Measurements from ENCODE around the gene C14orf180. TPM values are rescaled to one million over a fixed set of nuclear protein-coding genes. Genes with fewer than 3 reads are reported as not detected.

C14orf180 gene
- total and polyA plus RNA-seq, 3 experiments from 2014 or later, result not detected

DNA sequence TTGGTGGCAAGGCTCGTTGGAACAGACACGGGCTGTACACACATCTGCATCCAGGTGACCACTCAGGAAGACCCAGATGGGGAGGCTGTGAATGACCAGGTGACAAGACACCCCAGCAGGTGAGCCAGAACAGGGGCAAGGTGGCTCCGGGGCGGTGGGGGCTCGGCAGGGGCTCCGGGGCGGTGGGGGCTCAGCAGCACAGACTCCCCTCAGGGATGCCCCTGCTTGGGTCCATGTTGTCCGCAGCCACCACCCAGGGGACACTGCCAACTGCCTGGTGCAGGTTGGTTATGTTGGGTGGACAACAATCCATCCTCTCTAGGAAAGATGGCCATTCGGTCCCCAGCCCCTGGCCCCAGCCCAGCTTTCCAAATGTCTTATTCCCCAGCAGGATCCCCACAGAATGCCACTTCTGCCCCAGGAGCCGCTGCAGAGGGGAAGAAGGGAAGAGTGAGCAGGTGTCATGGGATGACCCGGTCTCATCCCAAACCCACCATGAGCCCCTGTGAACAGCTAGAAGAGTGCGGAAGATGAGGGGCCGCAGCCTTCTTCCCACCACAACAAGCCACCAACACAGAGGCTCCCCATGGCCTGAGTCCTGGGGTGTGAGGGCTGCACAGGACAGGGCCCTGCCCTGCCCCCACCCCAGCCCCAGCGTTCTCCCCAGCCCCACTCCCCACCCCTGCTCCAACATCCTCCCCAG, 31.4 kb upstream of the C14orf180 start:
- H3K9me3 Mint-ChIP-seq, result no peaks in the 10 kb centered on the region
- H3K4me3 ChIP-seq (ENCODE audit: low read length), result no peak overlapping the region
- ChIA-PET POLR2A (no interaction called here), CTCF (no interaction called here)
- no peaks in the 10 kb centered on the region for H3K36me3 Mint-ChIP-seq
- H3K9me3 ChIP-seq (ENCODE audit: low read length), result no peaks in the 10 kb centered on the region
- no peaks in the 10 kb centered on the region for H3K4me1 Mint-ChIP-seq
- H3K27ac Mint-ChIP-seq, result no peak overlapping the region
- H3K27me3 ChIP-seq (ENCODE audit: insufficient read depth, low read length, poor library complexity, severe bottlenecking), result no peaks in the 10 kb centered on the region
- H3K4me1 ChIP-seq (ENCODE audit: insufficient read depth, low read length), result no peaks in the 10 kb centered on the region
- no peaks in the 10 kb centered on the region for H3K36me3 ChIP-seq (ENCODE audit: insufficient read depth, low read length)
- no peak for DNase-seq
- peaks cover 18 to 46% of the 10 kb centered on the region in 2 donors for H3K27me3 Mint-ChIP-seq
- H3K4me3 Mint-ChIP-seq, result no peak overlapping the region
- no peak overlapping the region for H3K27ac ChIP-seq (ENCODE audit: low read depth, low read length)

DNA sequence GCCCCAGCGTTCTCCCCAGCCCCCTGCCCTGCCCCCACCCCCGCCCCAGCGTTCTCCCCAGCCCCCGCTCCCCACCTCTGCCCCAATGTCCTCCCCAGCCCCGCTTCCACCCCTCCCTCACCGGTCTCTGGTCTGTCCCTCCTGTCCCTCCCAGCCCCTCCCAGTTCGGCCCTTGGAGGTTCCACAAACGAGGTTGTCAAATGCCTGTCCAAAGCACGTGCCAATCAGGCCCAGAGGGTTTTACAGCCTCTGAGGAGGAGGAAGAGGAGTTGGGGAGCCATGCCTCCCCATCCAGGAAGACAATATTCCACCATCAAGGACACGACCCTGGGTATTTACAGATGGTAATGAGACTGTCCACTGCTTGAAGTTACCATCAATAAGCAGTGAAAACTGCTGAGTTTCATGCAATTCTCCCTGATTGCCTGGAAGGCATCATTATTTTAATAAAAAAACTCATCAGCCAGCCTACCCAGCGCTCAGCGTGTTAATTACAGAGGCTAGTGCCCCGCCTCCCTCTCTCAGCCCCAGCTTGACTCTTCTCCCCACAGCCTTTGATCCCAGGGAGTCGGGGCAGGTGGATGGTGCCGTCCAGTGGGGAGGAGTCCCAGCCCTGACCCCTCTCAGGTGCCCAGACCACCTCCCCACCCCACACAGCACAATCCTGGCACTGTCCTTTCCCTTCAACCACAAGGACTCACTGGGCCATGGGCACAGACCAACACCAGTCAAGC, 30.6 kb upstream of the C14orf180 start:
- H3K27ac Mint-ChIP-seq, result no peak overlapping the region
- CTCF ChIA-PET, result no interaction called here

DNA sequence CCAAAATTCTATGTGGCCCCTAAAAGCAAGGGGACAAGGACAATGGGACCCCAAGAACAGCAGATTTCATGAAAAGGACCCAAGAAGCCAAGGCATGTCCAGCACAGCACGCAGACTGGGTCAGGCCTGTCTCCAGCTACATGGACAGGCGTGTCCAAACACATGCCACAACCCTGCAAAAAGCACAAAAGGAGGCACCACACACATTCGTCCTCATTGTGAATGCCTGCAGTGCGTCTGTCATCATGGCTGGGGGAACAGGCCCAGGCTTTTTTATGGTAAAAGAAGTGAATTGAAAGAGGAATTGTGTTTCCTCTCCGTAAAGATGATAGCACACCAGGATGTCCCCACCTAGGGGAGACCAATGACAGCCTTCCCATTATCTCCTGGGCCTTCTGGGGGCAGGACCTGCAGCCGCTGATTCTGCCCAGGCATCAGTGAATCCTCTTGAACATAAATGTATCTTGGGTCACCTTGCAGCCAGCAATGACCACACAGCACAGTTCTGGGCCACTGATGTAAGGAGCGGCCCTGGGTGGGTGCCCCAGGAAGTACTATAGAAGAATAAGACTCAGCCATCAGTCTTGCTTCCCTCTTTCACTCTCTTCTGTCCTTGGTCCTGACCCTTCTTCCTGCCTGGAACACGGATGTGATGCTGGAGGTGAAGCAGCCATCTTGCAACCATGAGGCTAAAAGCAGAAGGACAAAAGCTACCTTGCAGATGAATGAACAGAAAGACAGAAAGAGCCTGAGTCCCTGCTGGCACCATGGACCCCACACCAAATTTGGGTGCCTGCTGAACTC, 29.8 kb upstream of the C14orf180 start:
- Histone ChIP-seq H3K9me3 (ENCODE audit: low read length) (no peaks in the 10 kb centered on the region), H3K4me1 (ENCODE audit: insufficient read depth, low read length) (no peaks in the 10 kb centered on the region), H3K27me3 (ENCODE audit: insufficient read depth, low read length, poor library complexity, severe bottlenecking) (no peaks in the 10 kb centered on the region), H3K27ac (ENCODE audit: low read depth, low read length) (no peak overlapping the region), H3K36me3 (ENCODE audit: insufficient read depth, low read length) (no peaks in the 10 kb centered on the region), H3K4me3 (ENCODE audit: low read length) (no peak overlapping the region)
- Mint-ChIP-seq H3K4me3 (no peak overlapping the region), H3K27ac (no peak overlapping the region), H3K27me3 (peaks cover 11 to 33% of the 10 kb centered on the region in 2 donors), H3K36me3 (no peaks in the 10 kb centered on the region), H3K4me1 (no peaks in the 10 kb centered on the region), H3K9me3 (no peaks in the 10 kb centered on the region)
- no peak for DNase-seq
- CTCF ChIA-PET, result no interaction called here
- POLR2A ChIA-PET, result no interaction called here

More for the DNA sequence above, 30.6 kb upstream of the C14orf180 start:
- Histone ChIP-seq H3K27me3 (ENCODE audit: insufficient read depth, low read length, poor library complexity, severe bottlenecking) (no peaks in the 10 kb centered on the region), H3K4me3 (ENCODE audit: low read length) (no peak overlapping the region), H3K27ac (ENCODE audit: low read depth, low read length) (no peak overlapping the region), H3K9me3 (ENCODE audit: low read length) (no peaks in the 10 kb centered on the region), H3K4me1 (ENCODE audit: insufficient read depth, low read length) (no peaks in the 10 kb centered on the region), H3K36me3 (ENCODE audit: insufficient read depth, low read length) (no peaks in the 10 kb centered on the region)
- POLR2A ChIA-PET, result no interaction called here
- peaks cover 14 to 38% of the 10 kb centered on the region in 2 donors for H3K27me3 Mint-ChIP-seq
- H3K9me3 Mint-ChIP-seq, result no peaks in the 10 kb centered on the region
- H3K4me1 Mint-ChIP-seq, result no peaks in the 10 kb centered on the region
- no peak overlapping the region for H3K4me3 Mint-ChIP-seq
- DNase-seq, result peak in 1 of 5 donors; percentile 39
- H3K36me3 Mint-ChIP-seq, result no peaks in the 10 kb centered on the region

DNA sequence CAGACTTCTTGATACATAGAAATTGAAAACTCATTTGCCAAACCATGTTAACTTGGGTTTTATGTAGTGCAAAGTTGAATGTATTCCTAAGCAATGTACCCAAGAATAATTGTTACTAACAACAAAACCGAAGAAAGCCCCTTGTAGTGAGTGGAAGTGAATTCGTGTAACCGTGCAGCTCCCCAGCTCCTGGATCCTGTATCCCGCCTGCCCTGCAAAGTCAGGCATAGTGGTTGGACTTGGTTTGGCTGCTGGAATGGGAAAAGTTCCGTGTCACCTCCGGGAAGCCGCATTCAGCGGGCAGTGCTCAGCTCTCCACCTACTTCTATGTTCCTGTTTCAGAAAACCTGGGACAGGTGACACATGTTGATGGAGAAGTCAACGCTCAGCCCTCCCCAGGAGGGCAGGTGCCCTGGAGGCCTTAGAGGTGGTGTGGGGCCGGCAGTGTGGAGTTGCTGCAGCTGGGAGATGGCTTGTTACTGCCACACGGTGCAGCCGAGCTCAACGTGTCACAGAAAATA, 29.2 kb upstream of the C14orf180 start:
- Mint-ChIP-seq H3K4me3 (no peak overlapping the region), H3K36me3 (no peaks in the 10 kb centered on the region), H3K4me1 (no peaks in the 10 kb centered on the region), H3K9me3 (no peaks in the 10 kb centered on the region), H3K27ac (no peak overlapping the region), H3K27me3 (peaks cover 9 to 29% of the 10 kb centered on the region in 2 donors)
- H3K36me3 ChIP-seq (ENCODE audit: insufficient read depth, low read length), result no peaks in the 10 kb centered on the region
- no peak overlapping the region for H3K27ac ChIP-seq (ENCODE audit: low read depth, low read length)
- H3K4me1 ChIP-seq (ENCODE audit: insufficient read depth, low read length), result no peaks in the 10 kb centered on the region
- H3K27me3 ChIP-seq (ENCODE audit: insufficient read depth, low read length, poor library complexity, severe bottlenecking), result no peaks in the 10 kb centered on the region
- CTCF ChIA-PET, result no interaction called here
- no peak overlapping the region for H3K4me3 ChIP-seq (ENCODE audit: low read length)
- peak in 1 of 5 donors; percentile 22 for DNase-seq
- POLR2A ChIA-PET, result no interaction called here
- H3K9me3 ChIP-seq (ENCODE audit: low read length), result no peaks in the 10 kb centered on the region

DNA sequence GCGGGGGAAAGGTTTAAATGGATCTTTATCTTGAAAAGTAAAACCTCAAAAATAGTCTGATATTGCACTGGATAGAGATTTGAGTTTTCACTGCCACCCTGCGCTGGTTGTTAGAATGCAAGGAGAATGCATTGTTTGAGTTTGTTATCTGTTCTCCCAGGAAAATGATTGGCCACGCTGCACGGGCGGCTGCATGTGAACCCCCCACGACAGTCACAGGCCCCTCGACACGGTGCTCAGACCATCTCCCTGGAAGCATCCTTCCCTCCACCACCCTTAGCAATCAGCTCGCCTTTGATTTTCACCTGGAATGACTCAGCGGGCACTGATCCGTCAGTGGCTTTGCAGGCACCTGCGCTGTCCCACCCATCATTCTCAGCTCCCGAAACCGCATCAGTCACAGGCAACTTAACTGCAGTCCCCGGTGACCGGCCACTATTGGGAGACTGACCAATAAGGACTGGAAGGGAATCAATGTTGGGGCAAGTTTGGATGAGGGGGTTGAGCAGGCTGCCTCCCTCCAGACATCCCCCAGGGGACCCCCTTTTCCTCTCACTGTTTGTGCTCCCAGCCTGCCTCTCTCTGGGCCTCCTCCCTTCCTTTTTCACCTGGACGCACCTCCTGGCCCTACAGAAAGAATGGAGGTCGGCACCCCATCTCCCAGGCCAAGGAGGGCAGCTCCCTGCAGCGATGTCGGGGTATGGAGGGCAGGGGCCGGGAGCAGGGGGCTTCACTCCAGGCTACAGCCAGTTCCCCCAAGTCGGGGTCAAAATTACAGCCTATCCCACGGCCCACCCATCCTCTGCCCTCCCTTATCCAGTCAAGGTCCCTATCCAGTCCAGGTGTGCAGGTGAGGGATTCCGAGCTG, 28.5 kb upstream of the C14orf180 start:
- Histone ChIP-seq H3K9me3 (ENCODE audit: low read length) (no peaks in the 10 kb centered on the region), H3K27me3 (ENCODE audit: insufficient read depth, low read length, poor library complexity, severe bottlenecking) (no peaks in the 10 kb centered on the region), H3K27ac (ENCODE audit: low read depth, low read length) (no peak overlapping the region), H3K36me3 (ENCODE audit: insufficient read depth, low read length) (no peaks in the 10 kb centered on the region), H3K4me3 (ENCODE audit: low read length) (no peak overlapping the region), H3K4me1 (ENCODE audit: insufficient read depth, low read length) (no peaks in the 10 kb centered on the region)
- Mint-ChIP-seq H3K36me3 (no peaks in the 10 kb centered on the region), H3K9me3 (no peaks in the 10 kb centered on the region), H3K4me3 (no peak overlapping the region), H3K27me3 (peaks cover 9 to 31% of the 10 kb centered on the region in 2 donors), H3K27ac (no peak overlapping the region), H3K4me1 (no peaks in the 10 kb centered on the region)
- no peak for DNase-seq
- ChIA-PET POLR2A (no interaction called here), CTCF (no interaction called here)

DNA sequence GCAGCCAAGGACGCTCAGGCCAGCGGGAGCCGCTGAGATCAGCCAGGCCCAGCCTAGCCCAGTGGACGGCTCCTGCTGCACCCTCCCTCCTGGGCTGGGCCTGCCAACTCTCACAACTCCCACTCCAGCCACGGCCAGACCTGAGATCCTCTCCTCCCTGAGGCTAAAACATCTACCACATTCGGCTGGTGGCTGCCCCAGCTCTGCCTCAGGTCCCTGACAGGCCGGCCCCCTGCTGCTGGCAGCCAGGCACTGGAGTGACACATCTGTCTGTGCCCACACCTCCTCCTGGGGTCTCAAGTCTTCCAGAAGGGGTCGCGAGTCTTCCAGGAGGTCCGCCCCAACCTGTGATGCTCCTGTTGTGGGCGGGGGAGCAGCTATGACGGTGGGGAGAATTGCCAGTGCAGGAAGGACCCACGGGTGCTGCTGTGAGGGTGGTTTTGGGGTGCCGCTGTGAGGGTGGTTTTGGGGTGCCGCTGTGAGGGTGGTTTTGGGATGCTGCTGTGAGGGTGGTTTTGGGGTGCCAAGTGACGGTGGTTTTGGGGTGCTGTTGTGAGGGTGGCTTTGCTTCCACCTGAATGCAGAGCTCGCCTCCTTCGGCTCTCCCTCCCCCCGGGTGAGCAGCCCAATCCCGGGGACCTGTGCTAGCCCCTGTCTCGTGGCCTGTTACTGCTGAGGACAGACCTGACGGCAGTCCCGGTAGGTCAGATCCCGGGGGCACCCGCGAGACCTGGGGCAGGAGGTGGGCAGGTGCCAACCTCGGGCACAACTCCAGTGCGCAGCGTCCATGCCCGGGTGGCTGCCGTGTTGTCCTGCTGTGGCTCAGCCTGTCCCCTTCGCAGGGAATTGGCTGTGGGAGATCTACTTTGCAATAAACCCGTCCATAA, 27.5 kb upstream of the C14orf180 start:
- no peak overlapping the region for H3K27ac Mint-ChIP-seq
- no peaks in the 10 kb centered on the region for H3K9me3 Mint-ChIP-seq
- H3K4me3 Mint-ChIP-seq, result no peak overlapping the region
- Histone ChIP-seq H3K27ac (ENCODE audit: low read depth, low read length) (no peak overlapping the region), H3K4me3 (ENCODE audit: low read length) (no peak overlapping the region), H3K27me3 (ENCODE audit: insufficient read depth, low read length, poor library complexity, severe bottlenecking) (no peaks in the 10 kb centered on the region), H3K4me1 (ENCODE audit: insufficient read depth, low read length) (no peaks in the 10 kb centered on the region), H3K36me3 (ENCODE audit: insufficient read depth, low read length) (no peaks in the 10 kb centered on the region), H3K9me3 (ENCODE audit: low read length) (no peaks in the 10 kb centered on the region)
- peaks cover 9 to 29% of the 10 kb centered on the region in 2 donors for H3K27me3 Mint-ChIP-seq
- no peaks in the 10 kb centered on the region for H3K36me3 Mint-ChIP-seq
- DNase-seq, result peak in 1 of 5 donors; percentile 36
- ChIA-PET CTCF (no interaction called here), POLR2A (no interaction called here)
- no peaks in the 10 kb centered on the region for H3K4me1 Mint-ChIP-seq

DNA sequence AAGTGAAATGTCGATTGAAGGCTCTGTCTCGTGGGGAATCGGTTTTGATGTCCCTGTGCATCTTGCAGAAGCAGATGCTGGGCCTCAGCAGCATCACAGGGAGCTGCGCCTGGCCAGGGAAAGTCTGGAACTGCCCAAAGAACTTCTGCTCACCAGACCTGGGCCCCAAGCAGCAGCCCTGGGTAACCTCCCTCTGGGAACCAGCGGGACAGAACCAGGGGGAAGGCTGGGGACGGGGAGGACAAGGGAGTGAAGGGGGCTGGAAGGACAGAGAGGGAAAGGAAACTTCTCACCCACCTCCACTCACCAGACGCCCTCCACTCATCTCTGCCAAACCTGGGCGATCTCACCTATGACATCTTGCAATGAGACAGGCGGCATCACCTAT, 26.8 kb upstream of the C14orf180 start:
- Histone ChIP-seq H3K4me1 (ENCODE audit: insufficient read depth, low read length) (no peaks in the 10 kb centered on the region), H3K4me3 (ENCODE audit: low read length) (no peak overlapping the region), H3K36me3 (ENCODE audit: insufficient read depth, low read length) (no peaks in the 10 kb centered on the region), H3K9me3 (ENCODE audit: low read length) (no peaks in the 10 kb centered on the region), H3K27ac (ENCODE audit: low read depth, low read length) (no peak overlapping the region), H3K27me3 (ENCODE audit: insufficient read depth, low read length, poor library complexity, severe bottlenecking) (no peaks in the 10 kb centered on the region)
- H3K27me3 Mint-ChIP-seq, result peaks cover 8 to 24% of the 10 kb centered on the region in 2 donors
- H3K27ac Mint-ChIP-seq, result no peak overlapping the region
- ChIA-PET POLR2A (no interaction called here), CTCF (no interaction called here)
- H3K9me3 Mint-ChIP-seq, result no peaks in the 10 kb centered on the region
- H3K4me1 Mint-ChIP-seq, result no peaks in the 10 kb centered on the region
- no peak for DNase-seq
- H3K36me3 Mint-ChIP-seq, result no peaks in the 10 kb centered on the region
- no peak overlapping the region for H3K4me3 Mint-ChIP-seq

Data from CD8-positive, alpha-beta memory T cell (primary cell).